ENCODE measurements around the gene BRI3BP.
"Not testable (repeated sequence)": the region's sequence is repeated elsewhere in the genome, so short reads cannot be mapped to it uniquely, and the experiment has no call there.

Gene BRI3BP

GRCh38 chr12:124975276-124975675, 18.2 kb upstream of the BRI3BP start:
- DNase-seq: no peak

- DNase-seq: no peak
Measured at GRCh38 chr12:124976999-124977398, 16.4 kb upstream of the BRI3BP start.

GRCh38 chr12:124979568-124979967, 13.9 kb upstream of the BRI3BP start:
- no peak for DNase-seq

- no peak for DNase-seq
Measured at GRCh38 chr12:124980098-124980892, 13.2 kb upstream of the BRI3BP start.

GRCh38 chr12:124986876-124987275, 6.6 kb upstream of the BRI3BP start:
- DNase-seq: not testable (repeated sequence)

GRCh38 chr12:124992874-124993625, 395 bp upstream of the BRI3BP start:
- DNase-seq: peak; percentile 79

GRCh38 chr12:124994437-124994975, 1.1 kb downstream of the BRI3BP start:
- no peak for DNase-seq

- no peak for DNase-seq
Measured at GRCh38 chr12:124995200-124995961, 1.9 kb downstream of the BRI3BP start.

- no peak for DNase-seq
Measured at GRCh38 chr12:124998705-124999104, 5.3 kb downstream of the BRI3BP start.

GRCh38 chr12:125001636-125002035, 8.2 kb downstream of the BRI3BP start:
- no peak for DNase-seq

- no peak for DNase-seq
Measured at GRCh38 chr12:125003021-125003420, 9.6 kb downstream of the BRI3BP start.

GRCh38 chr12:125004621-125005020, 11.2 kb downstream of the BRI3BP start:
- no peak for DNase-seq

- DNase-seq: no peak
Measured at GRCh38 chr12:125005652-125006051, 12.2 kb downstream of the BRI3BP start.

GRCh38 chr12:125006365-125006764, 12.9 kb downstream of the BRI3BP start:
- no peak for DNase-seq

- no peak for DNase-seq
Measured at GRCh38 chr12:125013816-125014442, 20.5 kb downstream of the BRI3BP start.

- no peak for DNase-seq
Measured at GRCh38 chr12:125014526-125014925, 21.1 kb downstream of the BRI3BP start.

- no peak for DNase-seq
Measured at GRCh38 chr12:125015680-125016310, 22.4 kb downstream of the BRI3BP start.

- DNase-seq: no peak
Measured at GRCh38 chr12:125017801-125018200, 24.4 kb downstream of the BRI3BP start.

- DNase-seq: no peak
Measured at GRCh38 chr12:125018356-125018755, 24.9 kb downstream of the BRI3BP start.

GRCh38 chr12:125021096-125021495, 27.7 kb downstream of the BRI3BP start:
- DNase-seq: no peak

GRCh38 chr12:125021771-125022170, 28.3 kb downstream of the BRI3BP start:
- no peak for DNase-seq

GRCh38 chr12:125023065-125023464, 29.6 kb downstream of the BRI3BP start:
- no peak for DNase-seq

Measured in activated CD4-positive, alpha-beta T cell treated with anti-CD3 and anti-CD28 coated beads, Interleukin-2, amount 50 U/mL, for 1 hour (primary cell).